GM18867 (cell line): ENCODE data around the gene MAGI2.

Experiments used
- ATAC-seq: cut with Tn5 transposase; IDR thresholded peaks from one replicate; pipeline ENCODE4 v1.9.1; 2021; ENCODE audit warnings: mild to moderate bottlenecking, moderate library complexity; ENCODE audit not compliant: unreplicated experiment

The MAGI2 gene

GRCh38 chr7:78760620-78761355 lies 692.7 kb downstream of the MAGI2 start:
- ATAC-seq: no peak

- no peak for ATAC-seq
Measured at GRCh38 chr7:78752554-78752953, 700.9 kb downstream of the MAGI2 start.

DNA sequence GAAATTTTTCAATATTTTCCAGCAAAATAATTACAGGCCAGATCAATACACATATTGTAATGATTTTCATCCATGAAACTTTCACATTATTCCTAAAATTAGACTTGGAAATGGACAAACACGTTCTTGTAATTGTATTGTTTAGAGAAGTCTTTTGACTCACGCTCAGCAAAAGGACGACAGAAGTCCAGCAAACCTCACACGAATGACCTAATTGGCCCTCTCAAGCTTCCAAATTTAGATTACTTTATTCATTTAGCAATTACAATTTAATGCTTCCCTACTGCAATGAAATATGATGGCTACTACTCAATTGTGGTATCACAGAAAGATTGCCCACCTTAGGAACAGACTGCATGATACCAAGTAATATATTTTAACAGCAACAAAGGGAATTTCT lies 702.2 kb downstream of the MAGI2 start:
- ATAC-seq: no peak

- ATAC-seq: no peak
Measured at GRCh38 chr7:78749052-78749746, 704.3 kb downstream of the MAGI2 start.

DNA sequence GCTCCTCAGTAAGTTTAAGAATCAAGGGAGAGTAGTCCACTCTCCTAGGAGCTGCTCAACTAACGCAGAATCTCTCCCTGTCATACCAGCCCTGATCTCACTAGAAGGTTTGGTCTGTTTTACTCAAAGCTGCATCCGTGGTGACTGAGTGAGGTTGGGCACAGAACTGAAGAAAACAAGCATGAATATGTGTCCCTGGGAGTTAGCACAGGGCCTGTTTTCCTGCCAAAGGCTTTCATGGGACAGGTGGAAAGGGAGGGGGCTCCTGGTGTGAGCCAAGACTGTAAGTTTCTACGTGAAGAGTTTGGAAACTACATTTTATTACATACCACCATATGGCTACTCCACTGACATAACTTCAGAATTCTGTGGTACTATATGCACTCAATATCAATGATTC lies 705.9 kb downstream of the MAGI2 start:
- no peak for ATAC-seq

DNA sequence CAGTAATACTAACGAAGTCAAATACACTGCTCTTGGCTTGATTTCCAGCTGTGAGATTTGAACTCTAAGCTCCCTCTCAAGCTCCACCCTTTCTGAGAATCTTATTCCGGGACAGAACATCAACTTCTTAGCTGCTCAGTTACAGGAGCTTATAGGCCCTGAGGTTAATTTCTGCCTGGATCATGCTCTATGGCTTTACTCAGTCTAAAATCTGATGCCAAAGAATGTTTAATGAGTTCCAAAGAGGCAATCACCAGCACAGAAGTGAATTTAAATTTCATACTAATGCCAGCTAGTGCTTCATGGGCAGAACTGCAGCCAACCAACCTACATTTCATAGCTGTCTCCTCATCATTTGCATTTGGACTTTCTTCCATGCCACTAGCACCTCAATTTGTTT lies 707.2 kb downstream of the MAGI2 start:
- no peak for ATAC-seq

DNA sequence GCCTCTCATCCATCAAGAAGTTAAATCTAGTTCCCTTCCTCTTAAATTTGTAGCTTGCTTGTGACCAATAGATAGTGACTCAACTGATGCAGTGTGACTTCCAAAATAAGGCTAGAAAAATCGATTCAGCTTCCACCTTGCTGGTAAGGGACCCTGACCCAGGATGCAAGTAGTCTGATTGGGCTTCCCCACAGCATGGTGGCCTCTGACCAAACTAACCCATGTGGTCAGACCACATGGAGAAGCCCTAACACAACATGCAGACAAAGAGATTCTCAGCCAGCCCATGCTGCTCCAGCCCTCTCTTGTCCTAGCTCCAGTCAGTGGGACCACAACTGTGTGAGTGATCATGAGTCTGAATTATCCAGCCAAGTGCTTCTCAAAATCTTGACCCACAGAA lies 710.8 kb downstream of the MAGI2 start:
- ATAC-seq: no peak

DNA sequence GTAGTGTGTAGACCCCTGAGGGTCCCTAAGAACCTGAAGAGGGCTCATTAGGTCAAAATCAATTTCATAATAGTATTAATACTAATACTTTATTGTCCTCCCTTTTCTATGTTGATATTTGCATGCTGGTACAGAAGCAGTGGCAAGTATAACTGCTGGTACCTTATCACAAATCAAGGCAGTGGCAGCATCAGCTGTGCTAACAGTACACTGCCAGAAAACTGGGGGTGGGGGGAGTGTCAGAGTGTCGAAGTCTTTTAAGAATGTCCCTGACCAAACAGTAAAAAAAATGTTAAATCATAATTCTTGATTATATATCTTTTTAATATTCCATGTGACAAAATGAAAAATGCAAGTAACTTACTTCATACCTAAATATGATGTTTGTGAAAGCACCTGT lies 716.9 kb downstream of the MAGI2 start:
- ATAC-seq: no peak

DNA sequence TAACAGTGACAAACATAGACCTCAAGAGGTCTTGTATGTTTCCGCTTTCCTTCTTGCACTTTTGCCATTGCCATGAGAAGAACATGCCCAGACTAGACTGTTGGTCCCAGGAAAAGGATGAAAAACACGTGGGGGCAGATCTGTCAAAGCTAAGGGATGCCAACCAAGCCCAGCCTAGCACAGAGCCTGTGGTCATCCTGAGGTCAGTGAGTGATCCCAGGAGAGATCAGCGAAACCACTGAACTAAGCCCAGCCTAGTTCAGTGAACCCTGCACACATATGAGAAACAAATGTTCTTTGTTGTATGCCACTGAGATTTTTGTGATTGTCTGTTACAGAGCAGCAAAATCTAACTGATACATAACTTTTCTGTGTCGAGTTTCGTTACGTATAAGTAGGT lies 718.8 kb downstream of the MAGI2 start:
- ATAC-seq: peak; percentile 63

DNA sequence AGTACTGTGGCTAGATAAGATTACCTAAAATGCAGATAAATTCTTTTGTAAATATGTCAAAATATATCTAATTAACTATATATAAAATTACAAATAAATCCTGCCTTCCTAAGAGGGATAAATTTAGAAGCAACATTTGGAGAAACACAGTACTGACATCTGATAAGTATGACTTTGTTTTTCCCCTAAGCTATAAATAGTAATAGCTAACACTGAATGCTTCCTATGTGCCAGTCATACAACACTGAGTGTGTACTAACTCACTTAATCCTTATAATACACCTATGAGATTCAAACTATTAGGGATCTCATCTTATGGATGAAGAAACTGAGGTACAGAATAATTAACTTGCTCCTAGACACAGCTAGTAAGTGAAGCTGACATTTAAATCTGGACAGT lies 733.4 kb downstream of the MAGI2 start:
- ATAC-seq: no peak

DNA sequence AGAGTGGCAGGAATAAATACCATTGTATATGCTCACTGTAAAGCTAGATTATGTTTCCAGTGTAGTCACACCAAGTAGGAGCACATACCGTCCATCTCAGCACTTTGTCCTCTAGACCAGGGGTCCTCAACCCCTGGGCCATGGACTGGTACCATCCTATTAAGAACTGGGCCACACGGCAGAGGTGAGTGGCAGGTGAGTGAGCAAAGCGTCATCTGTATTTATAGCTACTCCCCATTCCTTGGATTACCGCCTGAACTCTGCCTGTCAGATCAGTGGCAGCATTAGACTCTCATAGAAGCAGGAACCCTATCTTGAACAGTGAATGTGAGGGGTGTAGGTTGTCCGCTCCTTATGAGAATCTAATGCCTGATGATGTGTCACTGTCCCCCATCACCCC lies 735.3 kb downstream of the MAGI2 start:
- ATAC-seq: no peak

DNA sequence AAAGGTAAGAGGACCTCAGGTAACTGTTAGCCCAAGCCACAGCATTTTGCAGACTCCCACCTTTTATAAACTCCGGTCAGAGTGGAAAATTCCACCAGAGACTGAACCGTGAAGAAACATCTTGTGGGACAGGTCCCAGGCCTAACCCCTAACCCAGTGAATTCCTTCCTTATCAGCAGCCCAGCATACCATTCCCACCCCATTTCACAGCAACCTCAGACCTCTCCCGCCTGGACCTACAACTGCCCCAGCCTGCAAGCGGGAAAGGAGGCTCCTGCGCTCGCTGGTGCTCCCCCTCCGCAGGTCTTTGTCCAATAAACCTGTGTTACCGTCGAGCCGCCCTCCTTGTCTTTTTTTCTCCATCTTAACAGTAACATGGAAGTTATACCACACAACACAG lies 736.6 kb downstream of the MAGI2 start:
- ATAC-seq: no peak

GRCh38 chr7:78714356-78714755 lies 739.1 kb downstream of the MAGI2 start:
- no peak for ATAC-seq

GRCh38 chr7:78712111-78712510 lies 741.4 kb downstream of the MAGI2 start:
- ATAC-seq: no peak

- no peak for ATAC-seq
Measured at GRCh38 chr7:78709658-78710057, 743.8 kb downstream of the MAGI2 start.

- no peak for ATAC-seq
Measured at GRCh38 chr7:78704504-78704903, 749.0 kb downstream of the MAGI2 start.

DNA sequence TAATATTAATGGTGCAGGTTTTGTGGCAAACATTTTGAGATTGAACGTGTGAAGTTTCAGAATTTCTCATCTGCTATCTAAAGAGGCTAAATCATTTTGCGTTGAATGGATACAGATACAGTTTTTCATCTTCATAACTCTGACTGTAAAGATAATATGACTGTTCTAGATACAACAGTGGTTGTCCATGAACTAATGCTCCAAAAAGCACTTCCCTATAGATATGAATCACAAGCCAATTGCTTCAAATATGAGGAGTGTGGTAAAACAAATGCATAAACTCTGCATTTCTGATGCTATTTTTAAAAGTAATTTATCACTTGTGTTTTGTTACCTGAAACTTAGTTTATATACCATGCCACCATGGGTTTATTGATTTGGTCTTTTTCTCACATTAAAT lies 750.1 kb downstream of the MAGI2 start:
- no peak for ATAC-seq

GRCh38 chr7:78702770-78703169 lies 750.7 kb downstream of the MAGI2 start:
- ATAC-seq: no peak

DNA sequence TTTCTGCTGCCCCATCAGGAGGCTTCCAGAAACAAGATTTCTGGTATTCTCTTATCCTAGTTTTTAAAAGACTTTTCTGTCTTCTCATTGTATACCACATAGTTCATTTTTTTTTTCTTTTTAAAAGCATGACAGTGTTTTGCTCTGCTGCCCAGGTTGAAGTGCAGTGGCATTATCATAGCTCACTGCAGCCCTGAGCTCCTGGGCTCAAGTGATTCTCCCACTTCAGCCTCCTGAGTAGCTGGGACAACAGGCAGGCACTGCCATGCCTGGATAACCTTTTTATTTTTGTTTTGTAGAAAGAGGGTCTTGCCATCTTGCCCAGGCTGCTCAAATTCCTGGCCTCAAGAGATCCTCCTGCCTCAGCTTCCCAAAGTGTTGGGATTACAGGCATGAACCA lies 757.6 kb downstream of the MAGI2 start:
- ATAC-seq: no peak

GRCh38 chr7:78691584-78691983 lies 761.9 kb downstream of the MAGI2 start:
- ATAC-seq: no peak

- ATAC-seq: no peak
Measured at GRCh38 chr7:78690174-78690573, 763.3 kb downstream of the MAGI2 start.

DNA sequence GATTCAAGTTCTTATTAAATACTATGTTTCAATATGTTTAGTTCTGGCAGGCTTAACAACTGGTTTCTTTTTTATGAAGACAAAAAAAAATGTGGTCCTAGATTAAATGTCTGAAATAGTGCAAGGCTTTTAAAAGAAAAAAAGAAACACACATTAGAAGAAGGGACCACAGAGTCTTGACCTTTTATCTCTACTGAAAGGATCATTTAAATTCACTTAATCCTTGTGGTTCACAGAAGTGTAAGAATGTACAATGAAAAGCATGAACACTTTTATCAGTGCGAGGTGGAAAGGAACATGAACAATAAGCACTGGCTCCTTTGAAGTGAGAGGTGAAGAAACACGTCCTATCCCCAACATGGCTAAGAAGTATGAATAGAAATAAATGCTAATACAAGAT lies 765.1 kb downstream of the MAGI2 start:
- ATAC-seq: no peak

DNA sequence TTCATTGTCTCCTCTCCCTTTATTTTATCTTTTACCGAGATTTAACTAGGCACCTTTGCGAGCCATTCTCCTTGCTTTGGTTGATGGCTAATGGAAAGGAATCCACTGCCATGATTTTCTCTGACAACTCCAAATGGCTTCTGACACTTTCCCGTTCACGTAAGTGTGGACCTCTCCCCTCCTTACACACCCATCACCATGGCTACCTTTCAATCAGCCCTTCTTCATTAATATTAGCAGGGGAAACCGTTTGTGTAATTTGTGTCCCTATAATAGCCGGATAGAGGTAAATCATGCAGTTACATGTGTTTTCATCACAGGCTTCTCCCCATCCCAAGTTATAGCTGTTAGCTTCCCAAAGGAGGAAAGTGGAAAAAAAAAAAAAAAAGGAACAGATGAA lies 767.3 kb downstream of the MAGI2 start:
- ATAC-seq: no peak
